ENCODE data around the gene APOBEC3C.
A peak's percentile ranks its signal among the peaks of the same experiment; 100 is the strongest.
"Not testable (repeated sequence)": the region's sequence is repeated elsewhere in the genome, so short reads cannot be mapped to it uniquely, and the experiment has no call there.

APOBEC3C gene

GRCh38 chr22:39008271-39008850 is 5.7 kb upstream of the APOBEC3C start:
- not testable (repeated sequence) for H3K4me3 ChIP-seq (ENCODE audit: low read depth, low read length); H3K4me1 ChIP-seq (ENCODE audit: control insufficient read depth, insufficient read depth, low read length, unreplicated experiment); H2AFZ ChIP-seq (ENCODE audit: low read length, unreplicated experiment); H3K79me2 ChIP-seq (ENCODE audit: control insufficient read depth, insufficient read depth, low read length, unreplicated experiment); H3K36me3 ChIP-seq (ENCODE audit: insufficient read depth, low read length); H3K27me3 ChIP-seq (ENCODE audit: insufficient read depth, low read length); H3K27ac ChIP-seq (ENCODE audit: low read depth, low read length)

- H3K79me2 ChIP-seq (ENCODE audit: control insufficient read depth, insufficient read depth, low read length, unreplicated experiment), result peaks cover 7% of the 10 kb centered on the region
- H3K27me3 ChIP-seq (ENCODE audit: insufficient read depth, low read length), result no peaks in the 10 kb centered on the region
- H3K4me3 ChIP-seq (ENCODE audit: low read depth, low read length), result no peak overlapping the region
- H3K4me1 ChIP-seq (ENCODE audit: control insufficient read depth, insufficient read depth, low read length, unreplicated experiment), result no peaks in the 10 kb centered on the region
- no peak overlapping the region for H2AFZ ChIP-seq (ENCODE audit: low read length, unreplicated experiment)
- no peak overlapping the region for H3K27ac ChIP-seq (ENCODE audit: low read depth, low read length)
- H3K36me3 ChIP-seq (ENCODE audit: insufficient read depth, low read length), result no peaks in the 10 kb centered on the region
Measured at GRCh38 chr22:39010946-39011345, 3.1 kb upstream of the APOBEC3C start.

- Histone ChIP-seq H3K4me1 (ENCODE audit: control insufficient read depth, insufficient read depth, low read length, unreplicated experiment) (no peaks in the 10 kb centered on the region), H3K36me3 (ENCODE audit: insufficient read depth, low read length) (no peaks in the 10 kb centered on the region), H2AFZ (ENCODE audit: low read length, unreplicated experiment) (no peak overlapping the region), H3K4me3 (ENCODE audit: low read depth, low read length) (no peak overlapping the region), H3K27ac (ENCODE audit: low read depth, low read length) (no peak overlapping the region), H3K27me3 (ENCODE audit: insufficient read depth, low read length) (no peaks in the 10 kb centered on the region), H3K79me2 (ENCODE audit: control insufficient read depth, insufficient read depth, low read length, unreplicated experiment) (peaks cover 7% of the 10 kb centered on the region)
Measured at GRCh38 chr22:39012533-39013511, 1.2 kb upstream of the APOBEC3C start.

- not testable (repeated sequence) for H3K79me2 ChIP-seq (ENCODE audit: control insufficient read depth, insufficient read depth, low read length, unreplicated experiment); H3K36me3 ChIP-seq (ENCODE audit: insufficient read depth, low read length); H3K27me3 ChIP-seq (ENCODE audit: insufficient read depth, low read length); H3K27ac ChIP-seq (ENCODE audit: low read depth, low read length); H2AFZ ChIP-seq (ENCODE audit: low read length, unreplicated experiment); H3K4me1 ChIP-seq (ENCODE audit: control insufficient read depth, insufficient read depth, low read length, unreplicated experiment)
- H3K4me3 ChIP-seq (ENCODE audit: low read depth, low read length), result peak overlapping the region; percentile 90
Measured at GRCh38 chr22:39013561-39013941, 506 bp upstream of the APOBEC3C start.

- H3K36me3 ChIP-seq (ENCODE audit: insufficient read depth, low read length); H3K27me3 ChIP-seq (ENCODE audit: insufficient read depth, low read length); H3K4me1 ChIP-seq (ENCODE audit: control insufficient read depth, insufficient read depth, low read length, unreplicated experiment); H3K79me2 ChIP-seq (ENCODE audit: control insufficient read depth, insufficient read depth, low read length, unreplicated experiment): not testable (repeated sequence)
- peak overlapping the region; percentile 65 for H2AFZ ChIP-seq (ENCODE audit: low read length, unreplicated experiment)
- H3K27ac ChIP-seq (ENCODE audit: low read depth, low read length), result peak overlapping the region; percentile 45
- H3K4me3 ChIP-seq (ENCODE audit: low read depth, low read length), result peak overlapping the region; percentile 90
Measured at GRCh38 chr22:39014723-39015121, 665 bp downstream of the APOBEC3C start.

- H3K27me3 ChIP-seq (ENCODE audit: insufficient read depth, low read length), result no peaks in the 10 kb centered on the region
- peaks cover 7% of the 10 kb centered on the region for H3K79me2 ChIP-seq (ENCODE audit: control insufficient read depth, insufficient read depth, low read length, unreplicated experiment)
- no peaks in the 10 kb centered on the region for H3K4me1 ChIP-seq (ENCODE audit: control insufficient read depth, insufficient read depth, low read length, unreplicated experiment)
- H3K36me3 ChIP-seq (ENCODE audit: insufficient read depth, low read length), result no peaks in the 10 kb centered on the region
- H3K4me3 ChIP-seq (ENCODE audit: low read depth, low read length), result no peak overlapping the region
- no peak overlapping the region for H2AFZ ChIP-seq (ENCODE audit: low read length, unreplicated experiment)
- H3K27ac ChIP-seq (ENCODE audit: low read depth, low read length), result no peak overlapping the region
Measured at GRCh38 chr22:39016592-39016991, 2.5 kb downstream of the APOBEC3C start.

- Histone ChIP-seq H2AFZ (ENCODE audit: low read length, unreplicated experiment) (no peak overlapping the region), H3K27me3 (ENCODE audit: insufficient read depth, low read length) (no peaks in the 10 kb centered on the region), H3K27ac (ENCODE audit: low read depth, low read length) (no peak overlapping the region), H3K4me3 (ENCODE audit: low read depth, low read length) (no peak overlapping the region), H3K79me2 (ENCODE audit: control insufficient read depth, insufficient read depth, low read length, unreplicated experiment) (peaks cover 7% of the 10 kb centered on the region), H3K4me1 (ENCODE audit: control insufficient read depth, insufficient read depth, low read length, unreplicated experiment) (no peaks in the 10 kb centered on the region), H3K36me3 (ENCODE audit: insufficient read depth, low read length) (no peaks in the 10 kb centered on the region)
Measured at GRCh38 chr22:39017596-39018365, 3.7 kb downstream of the APOBEC3C start.

- not testable (repeated sequence) for H3K27ac ChIP-seq (ENCODE audit: low read depth, low read length); H3K27me3 ChIP-seq (ENCODE audit: insufficient read depth, low read length); H3K79me2 ChIP-seq (ENCODE audit: control insufficient read depth, insufficient read depth, low read length, unreplicated experiment); H3K4me1 ChIP-seq (ENCODE audit: control insufficient read depth, insufficient read depth, low read length, unreplicated experiment); H3K4me3 ChIP-seq (ENCODE audit: low read depth, low read length); H3K36me3 ChIP-seq (ENCODE audit: insufficient read depth, low read length); H2AFZ ChIP-seq (ENCODE audit: low read length, unreplicated experiment)
Measured at GRCh38 chr22:39020021-39020651, 6.1 kb downstream of the APOBEC3C start.

GRCh38 chr22:39021552-39022250 is 7.6 kb downstream of the APOBEC3C start:
- no peaks in the 10 kb centered on the region for H3K79me2 ChIP-seq (ENCODE audit: control insufficient read depth, insufficient read depth, low read length, unreplicated experiment)
- H3K36me3 ChIP-seq (ENCODE audit: insufficient read depth, low read length), result no peaks in the 10 kb centered on the region
- no peak overlapping the region for H2AFZ ChIP-seq (ENCODE audit: low read length, unreplicated experiment)
- peak overlapping the region; percentile 80 for H3K4me3 ChIP-seq (ENCODE audit: low read depth, low read length)
- no peaks in the 10 kb centered on the region for H3K4me1 ChIP-seq (ENCODE audit: control insufficient read depth, insufficient read depth, low read length, unreplicated experiment)
- peak overlapping the region; percentile 3; the same call in 1 of the 2 replicates for H3K27ac ChIP-seq (ENCODE audit: low read depth, low read length)
- H3K27me3 ChIP-seq (ENCODE audit: insufficient read depth, low read length), result no peaks in the 10 kb centered on the region

Data from ACC112 (cell line).